ENCODE measurements around the gene KRTAP5-3. TPM values are rescaled to one million over a fixed set of nuclear protein-coding genes. Genes with fewer than 3 reads are reported as not detected.
"Not testable (repeated sequence)": the region's sequence is repeated elsewhere in the genome, so short reads cannot be mapped to it uniquely, and the experiment has no call there.

Gene KRTAP5-3
- total and polyA plus RNA-seq, 2 donors (not counting 3 experiments of a cell fraction or from before 2014, with no cell fraction given), result not detected

- peak; percentile 37 for FAIRE-seq
- peak overlapping the region; percentile 86 for H2AFZ ChIP-seq (ENCODE audit: low read depth, low read length)
- H3K27me3 ChIP-seq (ENCODE audit: control insufficient read depth in 2 of 2, insufficient read depth in 2 of 2, low read length in 2 of 2); H3K9me1 ChIP-seq (replicated peaks; ENCODE audit: control insufficient read depth, extremely low read depth, insufficient read depth, low read length); H3K36me3 ChIP-seq (ENCODE audit: control insufficient read depth in 2 of 2, extremely low read depth in 1 of 2, insufficient read depth in 2 of 2, low read length in 2 of 2); H3K79me2 ChIP-seq (ENCODE audit: control insufficient read depth, insufficient read depth, low read length); dilution Hi-C loops (cut with MboI; ENCODE audit: extremely low pct_ligation_motif_present, low sequenced_read_pairs); H3K4me1 ChIP-seq (ENCODE audit: control insufficient read depth, extremely low read depth, insufficient read depth, low read length); H3K4me3 ChIP-seq (replicated peaks in 1 of 3; ENCODE audit: insufficient read depth in 1 of 3, low read depth in 1 of 3, low read length in 3 of 3); H3K9ac ChIP-seq (replicated peaks; ENCODE audit: extremely low read depth, insufficient read depth, low read length); DNase-seq (ENCODE audit: low read depth, low spot score); POLR2A ChIA-PET; H4K20me1 ChIP-seq (replicated peaks; ENCODE audit: control insufficient read depth, extremely low read depth, insufficient read depth, low read length); BruUV-seq (replicated peaks); H3K9me3 ChIP-seq (replicated peaks; ENCODE audit: control insufficient read depth, insufficient read depth, low read length); H3K27ac ChIP-seq (ENCODE audit: insufficient read depth, low read depth, low read length): not testable (repeated sequence)
- CTCF ChIA-PET, result interaction anchor here (0.9 to 6.9 kb wide), 5 partner anchors 11 to 63 kb away, joined by 3 to 42 read pairs (median 4); no protein-coding TSS in a partner anchor
- intact Hi-C loops (cut with micrococcal nuclease), result loop anchor here (5.0 kb wide), 1 partner anchor 48 kb away; no protein-coding TSS in a partner anchor
- TF ChIP-seq FOS (IDR thresholded peaks at IDR 0.05; ENCODE audit: borderline replicate concordance, insufficient read depth, low read length), result peak; percentile 14
- H3K4me2 ChIP-seq (ENCODE audit: insufficient read depth, low read length), result peak overlapping the region; percentile 54
Observed at GRCh38 chr11:1589191-1589963, 18.9 kb downstream of the KRTAP5-3 start.

- H3K27me3 ChIP-seq (ENCODE audit: control insufficient read depth in 2 of 2, insufficient read depth in 2 of 2, low read length in 2 of 2), result no peaks in the 10 kb centered on the region
- H3K4me2 ChIP-seq (ENCODE audit: insufficient read depth, low read length), result no peak overlapping the region
- no peaks in the 10 kb centered on the region for H3K9me1 ChIP-seq (replicated peaks; ENCODE audit: control insufficient read depth, extremely low read depth, insufficient read depth, low read length)
- H3K9ac ChIP-seq (replicated peaks; ENCODE audit: extremely low read depth, insufficient read depth, low read length), result no peak overlapping the region
- no peak for DNase-seq (ENCODE audit: low read depth, low spot score)
- FAIRE-seq, result no peak
- dilution Hi-C loops (cut with MboI; ENCODE audit: extremely low pct_ligation_motif_present, low sequenced_read_pairs), result no loop called here
- no peak overlapping the region for H2AFZ ChIP-seq (ENCODE audit: low read depth, low read length)
- peaks cover 7% of the 10 kb centered on the region for H3K4me1 ChIP-seq (ENCODE audit: control insufficient read depth, extremely low read depth, insufficient read depth, low read length)
- no peak for TF ChIP-seq POLR2AphosphoS5 (IDR thresholded peaks at IDR 0.05; ENCODE audit: insufficient read depth, low read depth, low read length)
- H3K9me3 ChIP-seq (replicated peaks; ENCODE audit: control insufficient read depth, insufficient read depth, low read length), result no peaks in the 10 kb centered on the region
- intact Hi-C loops (cut with micrococcal nuclease), result loop anchor here (5.0 kb wide), 1 partner anchor 51 kb away; no protein-coding TSS in a partner anchor
- ChIA-PET POLR2A (no interaction called here), CTCF (interaction anchor here (0.9 to 6.9 kb wide), 3 partner anchors 9 to 40 kb away, joined by 4 to 42 read pairs (median 10); no protein-coding TSS in a partner anchor)
- BruUV-seq (replicated peaks), result no TSS peak
- no peaks in the 10 kb centered on the region for H3K36me3 ChIP-seq (ENCODE audit: control insufficient read depth in 2 of 2, extremely low read depth in 1 of 2, insufficient read depth in 2 of 2, low read length in 2 of 2)
- no peaks in the 10 kb centered on the region for H4K20me1 ChIP-seq (replicated peaks; ENCODE audit: control insufficient read depth, extremely low read depth, insufficient read depth, low read length)
- no peaks in the 10 kb centered on the region for H3K79me2 ChIP-seq (ENCODE audit: control insufficient read depth, insufficient read depth, low read length)
- H3K4me3 ChIP-seq (replicated peaks in 1 of 3; ENCODE audit: insufficient read depth in 1 of 3, low read depth in 1 of 3, low read length in 3 of 3), result no peak overlapping the region
- H3K27ac ChIP-seq (ENCODE audit: insufficient read depth, low read depth, low read length), result no peak overlapping the region
Observed at GRCh38 chr11:1586699-1587098, 21.6 kb downstream of the KRTAP5-3 start.

GRCh38 chr11:1584661-1585370, 23.4 kb downstream of the KRTAP5-3 start, which contains the start of gene KRTAP5-1:
KRTAP5-1 (minus strand) TSS chr11:1585283; CDS start chr11:1585249, 34 bp downstream.
- BruUV-seq (replicated peaks); DNase-seq (ENCODE audit: low read depth, low spot score); dilution Hi-C loops (cut with MboI; ENCODE audit: extremely low pct_ligation_motif_present, low sequenced_read_pairs); H3K36me3 ChIP-seq (ENCODE audit: control insufficient read depth in 2 of 2, extremely low read depth in 1 of 2, insufficient read depth in 2 of 2, low read length in 2 of 2); H3K4me2 ChIP-seq (ENCODE audit: insufficient read depth, low read length); H3K9me3 ChIP-seq (replicated peaks; ENCODE audit: control insufficient read depth, insufficient read depth, low read length); H3K9me1 ChIP-seq (replicated peaks; ENCODE audit: control insufficient read depth, extremely low read depth, insufficient read depth, low read length); H4K20me1 ChIP-seq (replicated peaks; ENCODE audit: control insufficient read depth, extremely low read depth, insufficient read depth, low read length); H3K4me1 ChIP-seq (ENCODE audit: control insufficient read depth, extremely low read depth, insufficient read depth, low read length); H3K9ac ChIP-seq (replicated peaks; ENCODE audit: extremely low read depth, insufficient read depth, low read length); H3K27ac ChIP-seq (ENCODE audit: insufficient read depth, low read depth, low read length); H3K79me2 ChIP-seq (ENCODE audit: control insufficient read depth, insufficient read depth, low read length); H2AFZ ChIP-seq (ENCODE audit: low read depth, low read length); FAIRE-seq; H3K27me3 ChIP-seq (ENCODE audit: control insufficient read depth in 2 of 2, insufficient read depth in 2 of 2, low read length in 2 of 2); H3K4me3 ChIP-seq (replicated peaks in 1 of 3; ENCODE audit: insufficient read depth in 1 of 3, low read depth in 1 of 3, low read length in 3 of 3): not testable (repeated sequence)
- ChIA-PET POLR2A (interaction anchor here (0.6 kb wide), 1 partner anchor 10 kb away, joined by 13 read pairs; no protein-coding TSS in a partner anchor), CTCF (interaction anchor here (1.3 kb wide), 1 partner anchor 10 kb away, joined by 4 read pairs; no protein-coding TSS in a partner anchor)
- intact Hi-C loops (cut with micrococcal nuclease), result loop anchor here (5.0 kb wide), 1 partner anchor 52 kb away; no protein-coding TSS in a partner anchor
